Cardiac muscle cell (in vitro differentiated cells and primary cell): ENCODE measurements around the gene SLC2A4. TPM values are rescaled to one million over a fixed set of nuclear protein-coding genes. Genes with fewer than 3 reads are reported as not detected.
A peak's percentile ranks its signal among the peaks of the same experiment; 100 is the strongest.

Source experiments
- DNase-seq, 2 donors: peaks; one replicate each; pipeline versions ENCODE4 v3.0.0 to v3.0.0-alpha.2; 2010 to 2017; ENCODE audit warnings: low read depth in 1 of 2, low spot score in 1 of 2
- H3K27ac ChIP-seq: fragments of 200-600 bp; sonication (generic); 2 replicates; pipeline ENCODE4 v1.5.1; 2016
- H3K27me3 ChIP-seq: fragments of 200-600 bp; sonication (generic); 2 replicates; pipeline ENCODE4 v1.6.0; 2016; ENCODE audit warnings: control low read depth
- H3K36me3 ChIP-seq: fragments of 200-600 bp; sonication (generic); 2 replicates; pipeline ENCODE4 v1.5.1; 2016; ENCODE audit warnings: control low read depth
- H3K4me1 ChIP-seq: fragments of 200-600 bp; sonication (generic); 2 replicates; pipeline ENCODE4 v1.8.1; 2017; ENCODE audit warnings: low read depth, mild to moderate bottlenecking, mixed run types
- H3K4me3 ChIP-seq: fragments of 200-600 bp; sonication (generic); 2 replicates; pipeline ENCODE4 v1.5.1; 2016; ENCODE audit warnings: mild to moderate bottlenecking
- H3K9me3 ChIP-seq: fragments of 200-600 bp; sonication (generic); 2 replicates; pipeline ENCODE4 v1.5.1; 2017; ENCODE audit warnings: low read depth, mild to moderate bottlenecking, control low read depth
- CTCF ChIP-seq: IDR thresholded peaks from 2 replicates; pipeline ENCODE4 v1.5.1; 2012; ENCODE audit warnings: low read depth, mild to moderate bottlenecking, low read length
- polyA plus RNA-seq: library from polyadenylated mRNA; unstranded; fragments of >200 nt; fragmentation: Nextera tagmentation; extraction: Ambion mirVana; gene quantifications from 2 replicates; pipeline ENCODE4 v1.2.1, GENCODE V29; 2016
- total RNA-seq: library from RNA; depleted of rRNA; stranded (reverse); fragments of >200 nt; gene quantifications from 2 replicates; pipeline ENCODE4 v1.2.3, GENCODE V29; 2016

Gene SLC2A4
- total and polyA plus RNA-seq, 2 experiments from 2014 or later = 23.4 to 42.6 TPM

DNA sequence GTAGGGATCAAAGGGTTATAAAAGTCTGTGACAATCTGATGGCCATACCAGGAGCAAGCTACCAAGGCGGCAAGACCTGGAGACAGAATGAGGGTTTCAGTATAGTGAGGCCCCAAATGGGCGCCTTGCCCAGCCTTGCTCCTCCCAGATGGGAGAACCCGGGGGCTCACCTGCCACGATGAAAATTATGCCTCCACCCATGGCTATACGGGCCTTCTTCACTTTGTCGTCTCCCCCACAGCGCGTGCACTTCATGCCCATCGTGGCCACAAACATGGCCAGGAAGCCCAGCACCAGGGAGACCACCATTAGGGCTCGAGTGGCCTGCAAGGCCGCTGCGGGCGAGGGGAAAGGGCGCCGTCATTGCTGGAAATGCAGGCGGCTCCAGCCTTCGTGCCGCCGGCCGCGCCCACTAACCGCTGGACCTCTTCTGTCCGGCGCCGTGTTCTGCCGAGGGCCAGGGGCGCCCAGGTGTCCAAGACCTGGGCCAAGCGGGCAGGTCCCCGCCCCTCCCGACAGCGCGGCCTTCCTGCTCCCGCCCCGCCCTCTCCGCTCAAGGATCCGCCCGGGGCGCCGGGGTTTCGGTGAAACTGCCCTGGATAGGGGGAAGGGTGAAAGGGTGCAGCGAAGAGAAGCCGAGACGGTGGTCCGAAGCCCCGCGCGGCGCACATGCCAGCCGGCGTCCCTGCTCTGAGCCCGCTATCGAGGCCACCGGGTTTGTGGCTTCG, 20.7 kb upstream of the SLC2A4 start:
- peaks cover 5% of the 10 kb centered on the region for H3K4me1 ChIP-seq
- peaks cover 44% of the 10 kb centered on the region for H3K27me3 ChIP-seq
- H3K36me3 ChIP-seq = peaks cover 15% of the 10 kb centered on the region
- H3K4me3 ChIP-seq = peak overlapping the region; percentile 25
- no peaks in the 10 kb centered on the region for H3K9me3 ChIP-seq
- DNase-seq = peak in 1 of 2 donors; percentile 53
- H3K27ac ChIP-seq = no peak overlapping the region
- no peak for TF ChIP-seq CTCF

- Histone ChIP-seq H3K4me3 (peak overlapping the region; percentile 25), H3K27ac (no peak overlapping the region), H3K36me3 (peaks cover 15% of the 10 kb centered on the region), H3K4me1 (peaks cover 5% of the 10 kb centered on the region), H3K27me3 (peaks cover 44% of the 10 kb centered on the region), H3K9me3 (no peaks in the 10 kb centered on the region)
- TF ChIP-seq CTCF = no peak
- no peak for DNase-seq
These were observed 19.9 kb upstream of the SLC2A4 start for GRCh38 chr17:7261379-7262191.

GRCh38 chr17:7262192-7262934, 19.2 kb upstream of the SLC2A4 start, which contains the start of gene CLDN7:
Gene CLDN7, minus strand, starts transcription at chr17:7262478. Its CDS starts 435 bp downstream, at chr17:7262043.
- no peaks in the 10 kb centered on the region for H3K9me3 ChIP-seq
- H3K27me3 ChIP-seq = peaks cover 44% of the 10 kb centered on the region
- peak within 1 kb of the TSS; percentile 25 for H3K4me3 ChIP-seq
- no peak within 1 kb of the TSS for H3K27ac ChIP-seq
- peaks cover 5% of the 10 kb centered on the region for H3K4me1 ChIP-seq
- H3K36me3 ChIP-seq = peaks cover 14% of the 10 kb centered on the region
- DNase-seq = no peak
- TF ChIP-seq CTCF = no peak

DNA sequence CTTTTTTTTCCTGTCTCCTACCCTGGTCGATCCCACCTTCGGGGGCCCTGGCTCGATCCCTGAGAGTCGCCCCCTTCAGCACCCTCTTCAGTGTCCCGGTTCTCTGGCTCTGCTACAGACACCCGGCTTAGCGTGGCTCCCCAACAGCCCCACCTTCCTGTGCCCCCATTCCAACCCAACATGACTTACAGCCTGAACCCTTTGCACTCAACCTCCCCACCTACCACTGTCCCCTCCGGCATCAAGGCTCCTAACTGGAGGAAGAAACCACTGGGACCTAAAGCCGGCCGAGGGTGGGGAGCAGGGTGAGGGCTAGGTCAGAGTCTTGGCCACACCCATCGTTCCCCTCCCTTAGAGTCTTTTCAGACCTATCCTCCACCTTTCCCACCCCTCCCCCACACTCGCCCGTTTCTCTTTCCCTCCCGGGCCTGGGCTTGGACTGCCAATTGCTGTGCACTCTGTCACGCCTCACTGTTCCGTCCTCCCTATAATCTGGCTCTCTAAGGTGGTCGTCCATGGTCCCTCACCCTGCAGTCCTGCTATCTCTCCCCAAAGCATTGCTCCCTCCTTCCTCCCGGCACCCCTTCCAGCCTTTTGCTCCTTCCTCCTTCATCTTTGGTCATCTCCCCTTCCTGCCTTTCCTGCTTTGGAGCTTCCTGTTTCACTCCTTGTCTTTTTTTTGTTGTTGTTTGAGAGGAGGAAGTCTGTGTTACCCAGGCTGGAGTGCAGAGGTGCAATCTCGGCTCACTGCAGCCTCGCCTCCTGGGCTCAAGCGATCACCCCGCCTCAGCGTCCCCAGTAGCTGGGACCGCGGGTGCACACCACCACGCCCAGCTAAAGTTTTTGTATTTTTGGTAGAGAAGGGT, 18.4 kb upstream of the SLC2A4 start:
- peak in 1 of 2 donors; percentile 10 for DNase-seq
- peaks cover 44% of the 10 kb centered on the region for H3K27me3 ChIP-seq

More for the DNA sequence above, 18.4 kb upstream of the SLC2A4 start:
- peak overlapping the region; percentile 3 for H3K4me3 ChIP-seq
- peaks cover 8% of the 10 kb centered on the region for H3K36me3 ChIP-seq
- H3K27ac ChIP-seq = no peak overlapping the region
- H3K4me1 ChIP-seq = peaks cover 5% of the 10 kb centered on the region
- no peak for TF ChIP-seq CTCF
- H3K9me3 ChIP-seq = no peaks in the 10 kb centered on the region
